IMR-90 (cell line): Measurements from ENCODE around the gene EEF2K. TPM values are rescaled to one million over a fixed set of nuclear protein-coding genes. Genes with fewer than 3 reads are reported as not detected.

Experiments used
- ATAC-seq: fragments of 200-7000 bp; cut with Tn5 transposase; 2 replicates; pipeline ENCODE4 v1.9.1; 2020; ENCODE audit warnings: low read depth, mild to moderate bottlenecking, moderate library complexity
- BruUV-seq: library from RNA; stranded (reverse); fragments of 400-500 nt; replicated peaks from 2 replicates; lab custom pipeline; 2021; lab: Mats Ljungman, UMichigan
- CTCF ChIA-PET: fragments of 300-600 bp; formaldehyde crosslinking; extraction: SDS; loops from one replicate; lab custom pipeline; 2021; ENCODE audit warnings: antibody characterized with exemption; lab: Yijun Ruan, JAX
- POLR2A ChIA-PET: fragments of 300-600 bp; sonication (Branson Sonifier 250); formaldehyde crosslinking; loops from one replicate; lab custom pipeline; 2022; ENCODE audit warnings: antibody characterized with exemption; ENCODE audit not compliant: unreplicated experiment; lab: Charles Lee
- DNase-seq: peaks from one replicate; pipeline ENCODE4 v3.0.0; 2013
- H2AFZ ChIP-seq: replicated peaks from 2 replicates; pipeline ENCODE3; 2013; ENCODE audit warnings: low read length, mild to moderate bottlenecking; ENCODE audit not compliant: poor library complexity
- H2AK5ac ChIP-seq: 2 replicates; pipeline ENCODE4 v1.6.1; 2013; ENCODE audit warnings: low read depth, low read length, inconsistent platforms
- H2AK9ac ChIP-seq: replicated peaks from 2 replicates; pipeline ENCODE3; 2013; ENCODE audit warnings: mild to moderate bottlenecking, low read depth, low read length, moderate library complexity; ENCODE audit not compliant: poor library complexity
- H2BK120ac ChIP-seq: 2 replicates; pipeline ENCODE4 v1.6.1; 2013; ENCODE audit warnings: low read depth, low read length, inconsistent platforms
- H2BK15ac ChIP-seq: 3 replicates; pipeline ENCODE4 v1.6.1; 2013; ENCODE audit warnings: low read depth, low read length, inconsistent platforms
- H2BK20ac ChIP-seq: 2 replicates; pipeline ENCODE4 v1.6.1; 2013; ENCODE audit warnings: low read depth, mild to moderate bottlenecking, inconsistent platforms, low read length, moderate library complexity
- H2BK5ac ChIP-seq: 2 replicates; pipeline ENCODE4 v1.6.1; 2013; ENCODE audit warnings: mild to moderate bottlenecking, low read depth, low read length, inconsistent platforms; ENCODE audit not compliant: poor library complexity, severe bottlenecking
- H3K14ac ChIP-seq: replicated peaks from 2 replicates; pipeline ENCODE4 v1.6.1; 2013; ENCODE audit warnings: low read depth, low read length, inconsistent platforms
- H3K18ac ChIP-seq: 2 replicates; pipeline ENCODE4 v1.6.1; 2013; ENCODE audit warnings: low read depth, low read length, control low read depth
- H3K23ac ChIP-seq: 2 replicates; pipeline ENCODE4 v1.6.1; 2013; ENCODE audit warnings: low read depth, low read length, inconsistent platforms
- H3K27ac ChIP-seq: 2 replicates; pipeline ENCODE4 v1.5.1; 2013; ENCODE audit warnings: mild to moderate bottlenecking, control low read depth, low read length; ENCODE audit not compliant: insufficient read depth
- H3K27me3 ChIP-seq: 2 replicates; pipeline ENCODE4 v1.6.1; 2013; ENCODE audit warnings: low read length; ENCODE audit not compliant: control insufficient read depth, insufficient read depth
- H3K36me3 ChIP-seq: 2 replicates; pipeline ENCODE4 v1.6.1; 2013; ENCODE audit warnings: low read length, mixed read lengths; ENCODE audit not compliant: control insufficient read depth, insufficient read depth
- H3K4ac ChIP-seq: 2 replicates; pipeline ENCODE4 v1.6.1; 2013; ENCODE audit warnings: low read depth, low read length, inconsistent platforms
- H3K4me1 ChIP-seq: 2 replicates; pipeline ENCODE4 v1.6.1; 2013; ENCODE audit warnings: low read length, mixed read lengths; ENCODE audit not compliant: control insufficient read depth, insufficient read depth
- H3K4me2 ChIP-seq: 2 replicates; pipeline ENCODE4 v1.6.1; 2013; ENCODE audit warnings: low read depth, mild to moderate bottlenecking, control low read depth, low read length, moderate library complexity
- H3K4me3 ChIP-seq: 2 replicates; pipeline ENCODE4 v1.5.1; 2013; ENCODE audit warnings: low read depth, mild to moderate bottlenecking, control low read depth, low read length, moderate library complexity; ENCODE audit not compliant: insufficient read depth
- H3K56ac ChIP-seq: 2 replicates; pipeline ENCODE4 v1.6.1; 2013; ENCODE audit warnings: low read length, inconsistent platforms; ENCODE audit not compliant: insufficient read depth; ENCODE audit errors: extremely low read depth
- H3K79me1 ChIP-seq, 2 experiments: 2 replicates each; pipeline ENCODE4 v1.6.1; 2013; ENCODE audit warnings: low read length in 2 of 2, inconsistent platforms in 1 of 2, low read depth in 1 of 2
- H3K9ac ChIP-seq: 2 replicates; pipeline ENCODE4 v1.6.1; 2013; ENCODE audit warnings: low read depth, low read length, control low read depth
- H3K9me1 ChIP-seq: 2 replicates; pipeline ENCODE4 v1.6.1; 2013; ENCODE audit warnings: low read length, inconsistent platforms; ENCODE audit not compliant: insufficient read depth
- H3K9me3 ChIP-seq: 2 replicates; pipeline ENCODE4 v1.6.1; 2013; ENCODE audit warnings: low read length; ENCODE audit not compliant: control insufficient read depth, insufficient read depth
- H4K20me1 ChIP-seq: 2 replicates; pipeline ENCODE4 v1.6.1; 2013; ENCODE audit warnings: low read length, inconsistent platforms; ENCODE audit not compliant: insufficient read depth
- H4K5ac ChIP-seq: 2 replicates; pipeline ENCODE4 v1.6.1; 2013; ENCODE audit warnings: mild to moderate bottlenecking, low read depth, low read length, control low read depth
- H4K8ac ChIP-seq, 2 experiments: 2 replicates each; pipeline ENCODE4 v1.6.1; 2013; ENCODE audit warnings: low read depth in 2 of 2, low read length in 2 of 2, control low read depth in 1 of 2, inconsistent platforms in 1 of 2
- H4K91ac ChIP-seq: 2 replicates; pipeline ENCODE4 v1.6.1; 2013; ENCODE audit warnings: low read depth, low read length, inconsistent platforms; ENCODE audit not compliant: insufficient read depth
- BHLHE40 ChIP-seq: fragments of 150-350 bp; IDR thresholded peaks from 2 replicates; pipeline ENCODE4 v1.6.1; 2016; ENCODE audit warnings: mild to moderate bottlenecking, low read depth, low read length
- CEBPB ChIP-seq: IDR thresholded peaks from 2 replicates; pipeline ENCODE4 v1.6.1; 2012; ENCODE audit warnings: low read depth, low read length, improper control_type of control experiment
- CHD1 ChIP-seq: IDR thresholded peaks from 2 replicates; pipeline ENCODE4 v1.6.1; 2012; ENCODE audit warnings: low read depth, low read length, improper control_type of control experiment
- FOS ChIP-seq: fragments of 150-350 bp; IDR thresholded peaks from 2 replicates; pipeline ENCODE4 v1.6.1; 2016; ENCODE audit warnings: low read depth, low read length
- MAFK ChIP-seq: IDR thresholded peaks from 2 replicates; pipeline ENCODE4 v1.6.1; 2012; ENCODE audit warnings: low read depth, low read length, improper control_type of control experiment
- MAZ ChIP-seq: IDR thresholded peaks from 2 replicates; pipeline ENCODE4 v1.6.1; 2012; ENCODE audit warnings: low read depth, mild to moderate bottlenecking, low read length, improper control_type of control experiment, moderate library complexity, borderline replicate concordance
- MXI1 ChIP-seq: IDR thresholded peaks from 2 replicates; pipeline ENCODE4 v1.6.1; 2012; ENCODE audit warnings: low read depth, mild to moderate bottlenecking, low read length, moderate library complexity, borderline replicate concordance
- NFE2L2 ChIP-seq: fragments of 150-350 bp; IDR thresholded peaks from 2 replicates; pipeline ENCODE4 v1.6.1; 2016; ENCODE audit warnings: low read depth, mild to moderate bottlenecking, low read length
- POLR2A ChIP-seq: IDR thresholded peaks from 2 replicates; pipeline ENCODE4 v1.6.1; 2012; ENCODE audit warnings: mild to moderate bottlenecking, low read depth, low read length
- RAD21 ChIP-seq: IDR thresholded peaks from 2 replicates; pipeline ENCODE4 v1.6.1; 2012; ENCODE audit warnings: low read length, improper control_type of control experiment
- RFX5 ChIP-seq: IDR thresholded peaks from 2 replicates; pipeline ENCODE4 v1.8.0; 2012; ENCODE audit warnings: low read depth, mild to moderate bottlenecking, low read length, moderate library complexity
- SMC3 ChIP-seq: fragments of 150-350 bp; IDR thresholded peaks from 2 replicates; pipeline ENCODE4 v1.6.1; 2016; ENCODE audit warnings: low read depth, mild to moderate bottlenecking, antibody characterized with exemption, low read length, moderate library complexity
- WGBS, 2 experiments: methylation state at CpG; one replicate each; pipeline versions ENCODE4 v1.1.5 to v1.1.7; 2013; ENCODE audit warnings: missing lambda C conversion rate in 2 of 2; ENCODE audit not compliant: insufficient read length in 1 of 2; ENCODE audit errors: extremely low coverage in 2 of 2; 5-methylcytosine and 5-hydroxymethylcytosine counted together
- dilution Hi-C: fragments of 300-500 bp; cut with HindIII; formaldehyde crosslinking; loops from one replicate; pipeline ENCODE4 v1.14.3; 2018; ENCODE audit warnings: low sequenced_read_pairs; ENCODE audit not compliant: unreplicated experiment
- in situ Hi-C: fragments of 300-500 bp; cut with MboI; formaldehyde crosslinking; loops from 3 replicates; pipeline ENCODE4 v1.14.3; 2019; ENCODE audit warnings: low sequenced_read_pairs, inconsistent platforms, mixed read lengths
- intact Hi-C: fragments of 100-400 bp; cut with micrococcal nuclease; formaldehyde crosslinking; loops from 2 replicates; pipeline ENCODE4 v1.10.0; 2022
- polyA plus RNA-seq, 3 experiments: library from polyadenylated mRNA; depleted of rRNA; stranded (reverse); fragments of >200 nt; gene quantifications; 2 replicates each; pipeline ENCODE4 v1.2.3, GENCODE V29; 2012; ENCODE audit warnings: low replicate concordance in 1 of 3
- total RNA-seq: library from RNA; depleted of rRNA; stranded (reverse); fragments of >200 nt; gene quantifications from 2 replicates; pipeline ENCODE4 v1.2.3, GENCODE V29; 2012
- TF ChIP-seq, protein P1 (sequence below): fragments of 150-350 bp; IDR thresholded peaks from 2 replicates; pipeline ENCODE4 v1.6.1; 2017; ENCODE audit warnings: mild to moderate bottlenecking, antibody characterized with exemption, low read length, low read depth
- TF ChIP-seq, protein P2 (sequence below): fragments of 150-350 bp; IDR thresholded peaks from 2 replicates; pipeline ENCODE4 v1.6.1; 2016; ENCODE audit warnings: low read depth, mild to moderate bottlenecking, low read length, moderate library complexity, borderline replicate concordance

Gene EEF2K
- total and polyA plus RNA-seq, 2 of the 4 experiments (the other 2 are of a cell fraction) = 9.7 to 16.5 TPM

DNA sequence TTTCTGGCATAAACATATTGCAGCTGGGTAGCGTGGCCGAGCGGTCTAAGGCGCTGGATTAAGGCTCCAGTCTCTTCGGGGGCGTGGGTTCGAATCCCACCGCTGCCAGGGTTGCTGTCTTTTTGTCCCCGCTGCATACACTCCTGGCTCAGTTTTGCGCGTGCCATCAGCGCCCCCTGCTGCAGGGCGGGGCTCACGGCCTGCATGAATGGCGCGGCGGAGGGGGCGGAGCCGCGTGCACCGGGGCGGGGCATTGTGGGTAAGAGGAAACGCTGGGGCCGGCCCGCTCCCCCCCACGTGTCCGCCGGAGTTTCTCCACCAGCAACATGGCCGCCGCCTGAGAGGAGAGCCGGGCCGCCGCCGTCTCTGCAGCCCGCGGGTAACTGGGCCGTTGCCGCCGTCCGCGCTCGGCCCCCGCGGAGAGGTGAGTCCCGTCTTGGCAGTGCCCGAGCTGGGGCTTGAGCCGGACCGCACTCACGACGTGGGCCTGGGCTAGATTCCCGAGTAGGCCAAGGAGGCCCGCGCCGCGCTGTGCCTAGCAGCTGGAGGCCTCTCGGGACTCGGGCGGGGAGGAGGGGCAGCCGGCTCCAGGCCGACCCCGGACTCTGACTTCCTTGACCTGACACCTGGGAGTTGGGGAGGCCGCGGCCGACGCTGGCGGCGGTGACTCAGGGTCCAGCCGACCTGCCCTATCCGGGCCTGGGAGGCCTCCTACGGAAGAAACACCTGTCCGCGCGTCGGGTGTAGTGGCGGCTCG, 91.2 kb downstream of the EEF2K start, which contains the start of gene POLR3E:
Gene POLR3E, plus strand, starts transcription at position 296 of the 757 bp plus-strand sequence. CDS start 5,560 bp downstream, outside the sequence.
- intact Hi-C loops = loop anchor here (1.0 to 10.0 kb wide), 5 partner anchors 91 to 295 kb away; partner anchors contain the start of genes EEF2K and PDZD9
- Histone ChIP-seq H3K4ac (peak within 1 kb of the TSS; percentile 82), H3K9ac (peak within 1 kb of the TSS; percentile 72), H2AFZ (peak within 1 kb of the TSS; percentile 94), H2BK120ac (no peak within 1 kb of the TSS), H3K56ac (peak within 1 kb of the TSS; percentile 61), H3K27ac (peak within 1 kb of the TSS; percentile 80), H3K4me2 (peak within 1 kb of the TSS; percentile 91), H4K5ac (no peak within 1 kb of the TSS), H3K23ac (peak within 1 kb of the TSS; percentile 31), H2BK15ac (no peak within 1 kb of the TSS), H3K18ac (no peak within 1 kb of the TSS), H3K79me1 (peaks cover 3 to 40% of the 10 kb centered on the region in 2 experiments; a peak in 2 of 4 replicates), H2AK9ac (peak within 1 kb of the TSS; percentile 98), H2AK5ac (peak within 1 kb of the TSS; percentile 44), H3K4me3 (peak within 1 kb of the TSS; percentile 75), H3K27me3 (no peaks in the 10 kb centered on the region), H4K91ac (peak within 1 kb of the TSS; percentile 34; the same call in 1 of the 2 replicates), H3K9me1 (peaks cover 2% of the 10 kb centered on the region; the same call in 1 of the 2 replicates), H3K36me3 (peaks cover 3% of the 10 kb centered on the region; the same call in 1 of the 2 replicates), H4K8ac (peak within 1 kb of the TSS in 1 of 2 experiments; percentile 78; a peak in 2 of 4 replicates), H2BK20ac (no peak within 1 kb of the TSS), H4K20me1 (peaks cover 40% of the 10 kb centered on the region), H3K9me3 (no peaks in the 10 kb centered on the region), H2BK5ac (peak within 1 kb of the TSS; percentile 71), H3K4me1 (peaks cover 2% of the 10 kb centered on the region; the same call in 1 of the 2 replicates), H3K14ac (peak within 1 kb of the TSS; percentile 30; the same call in 1 of the 2 replicates)
- in situ Hi-C loops = loop anchor here (5.0 to 10.0 kb wide), 2 partner anchors 95 to 292 kb away; partner anchors contain the start of genes MOSMO and PDZD9
- DNase-seq (peak; percentile 95), ATAC-seq (peak; percentile 93)
- dilution Hi-C loops = no loop called here
- CTCF ChIA-PET = interaction anchor here (0.5 to 0.7 kb wide), 4 partner anchors 91 to 1264 kb away, joined by 3 to 5 read pairs (median 4); partner anchors contain the start of gene EEF2K
- POLR2A ChIA-PET = interaction anchor here (0.6 kb wide), 1 partner anchor 11 kb away, joined by 3 read pairs; no protein-coding TSS in a partner anchor
- WGBS, 2 experiments = 0% methylated on average over 42 of the region's 76 CpGs; no CpG with 5 or more reads in 1 of the 2 experiments
- BruUV-seq = no TSS peak
- TF ChIP-seq NFE2L2 = peak; percentile 32; the same call in 1 of the 2 replicates
- TF ChIP-seq MAFK = no peak
- TF ChIP-seq, protein P1, sequence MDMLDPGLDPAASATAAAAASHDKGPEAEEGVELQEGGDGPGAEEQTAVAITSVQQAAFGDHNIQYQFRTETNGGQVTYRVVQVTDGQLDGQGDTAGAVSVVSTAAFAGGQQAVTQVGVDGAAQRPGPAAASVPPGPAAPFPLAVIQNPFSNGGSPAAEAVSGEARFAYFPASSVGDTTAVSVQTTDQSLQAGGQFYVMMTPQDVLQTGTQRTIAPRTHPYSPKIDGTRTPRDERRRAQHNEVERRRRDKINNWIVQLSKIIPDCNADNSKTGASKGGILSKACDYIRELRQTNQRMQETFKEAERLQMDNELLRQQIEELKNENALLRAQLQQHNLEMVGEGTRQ = peak; percentile 90
- peak; percentile 59 for TF ChIP-seq SMC3
- peak; percentile 98 for TF ChIP-seq FOS
- TF ChIP-seq CHD1 = no peak; the same call in 1 of the 2 replicates
- TF ChIP-seq RFX5 = no peak
- TF ChIP-seq MAZ = peak; percentile 91
- TF ChIP-seq, protein P2, sequence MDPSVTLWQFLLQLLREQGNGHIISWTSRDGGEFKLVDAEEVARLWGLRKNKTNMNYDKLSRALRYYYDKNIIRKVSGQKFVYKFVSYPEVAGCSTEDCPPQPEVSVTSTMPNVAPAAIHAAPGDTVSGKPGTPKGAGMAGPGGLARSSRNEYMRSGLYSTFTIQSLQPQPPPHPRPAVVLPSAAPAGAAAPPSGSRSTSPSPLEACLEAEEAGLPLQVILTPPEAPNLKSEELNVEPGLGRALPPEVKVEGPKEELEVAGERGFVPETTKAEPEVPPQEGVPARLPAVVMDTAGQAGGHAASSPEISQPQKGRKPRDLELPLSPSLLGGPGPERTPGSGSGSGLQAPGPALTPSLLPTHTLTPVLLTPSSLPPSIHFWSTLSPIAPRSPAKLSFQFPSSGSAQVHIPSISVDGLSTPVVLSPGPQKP = no peak
- peak; percentile 84 for TF ChIP-seq RAD21
- no peak for TF ChIP-seq CEBPB
- TF ChIP-seq MXI1 = peak; percentile 94
- TF ChIP-seq POLR2A = peak; percentile 64; the same call in 1 of the 2 replicates
- peak; percentile 70 for TF ChIP-seq BHLHE40
